Activated naive CD8-positive, alpha-beta T cell treated with anti-CD3 and anti-CD28 coated beads, Interleukin-2, amount 50 U/mL, for 24 hours (primary cell): ENCODE measurements around the gene CLCNKA.
"Not testable (repeated sequence)": the region's sequence is repeated elsewhere in the genome, so short reads cannot be mapped to it uniquely, and the experiment has no call there.

Source experiments
- ATAC-seq: fragments of 150-1000 bp; cut with Tn5 transposase; one replicate; pipeline ENCODE4 v1.10.0; 2021
- DNase-seq: peaks from one replicate; pipeline ENCODE4 v3.0.0; 2021
- H3K27ac Mint-ChIP-seq: one replicate; pipeline ENCODE4 v1.8.0; 2021; ENCODE audit warnings: mild to moderate bottlenecking, mixed read lengths
- H3K27me3 Mint-ChIP-seq: one replicate; pipeline ENCODE4 v1.8.0; 2021; ENCODE audit warnings: mixed read lengths
- H3K36me3 Mint-ChIP-seq: one replicate; pipeline ENCODE4 v1.8.0; 2021; ENCODE audit warnings: low read depth, mixed read lengths
- H3K4me1 Mint-ChIP-seq: one replicate; pipeline ENCODE4 v1.8.0; 2021; ENCODE audit warnings: mixed read lengths
- H3K4me3 Mint-ChIP-seq: one replicate; pipeline ENCODE4 v1.8.0; 2021; ENCODE audit warnings: mild to moderate bottlenecking, moderate library complexity, mixed read lengths
- H3K9me3 Mint-ChIP-seq: one replicate; pipeline ENCODE4 v1.8.0; 2021; ENCODE audit warnings: mixed read lengths

CLCNKA gene

DNA sequence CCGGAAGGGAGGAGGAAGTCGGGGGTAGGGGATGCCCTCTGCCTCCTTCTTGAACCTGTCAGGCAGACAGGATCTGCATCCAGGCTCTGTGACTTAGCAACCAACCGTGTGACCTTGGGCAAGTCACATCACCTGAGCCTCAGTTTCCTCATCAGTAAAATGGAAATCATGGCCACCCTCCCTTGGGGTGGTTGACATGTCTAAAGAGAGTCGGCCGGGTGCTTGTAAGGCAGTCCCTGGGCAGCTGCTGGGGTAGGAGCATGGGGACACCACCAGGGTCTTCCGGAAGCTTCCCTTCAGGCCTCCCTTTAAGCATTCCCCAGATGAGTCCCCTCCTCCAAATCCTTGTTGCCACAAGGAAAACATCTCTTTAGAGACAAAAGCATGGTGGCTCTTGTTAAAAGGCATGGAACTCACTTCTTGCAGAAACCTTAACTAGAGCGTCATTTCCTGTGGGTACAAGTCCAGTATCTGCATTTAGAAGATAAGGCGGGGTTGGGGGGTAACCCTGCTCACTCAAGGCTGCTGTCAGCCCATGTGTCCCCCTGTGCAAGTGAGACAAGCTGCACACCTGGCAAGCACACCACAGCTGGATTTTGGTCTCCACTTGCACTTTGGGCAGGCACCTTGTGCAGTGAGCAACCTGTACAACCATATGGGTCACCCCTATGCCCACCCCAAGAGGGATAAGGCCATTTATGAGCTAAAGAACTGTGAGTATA is 32.1 kb downstream of the CLCNKA start:
- no peaks in the 10 kb centered on the region for H3K4me1 Mint-ChIP-seq
- peaks cover 3% of the 10 kb centered on the region for H3K27me3 Mint-ChIP-seq
- H3K4me3 Mint-ChIP-seq, result no peak overlapping the region
- H3K27ac Mint-ChIP-seq, result no peak overlapping the region
- ATAC-seq (no peak), DNase-seq (no peak)
- no peaks in the 10 kb centered on the region for H3K36me3 Mint-ChIP-seq
- H3K9me3 Mint-ChIP-seq, result no peaks in the 10 kb centered on the region

DNA sequence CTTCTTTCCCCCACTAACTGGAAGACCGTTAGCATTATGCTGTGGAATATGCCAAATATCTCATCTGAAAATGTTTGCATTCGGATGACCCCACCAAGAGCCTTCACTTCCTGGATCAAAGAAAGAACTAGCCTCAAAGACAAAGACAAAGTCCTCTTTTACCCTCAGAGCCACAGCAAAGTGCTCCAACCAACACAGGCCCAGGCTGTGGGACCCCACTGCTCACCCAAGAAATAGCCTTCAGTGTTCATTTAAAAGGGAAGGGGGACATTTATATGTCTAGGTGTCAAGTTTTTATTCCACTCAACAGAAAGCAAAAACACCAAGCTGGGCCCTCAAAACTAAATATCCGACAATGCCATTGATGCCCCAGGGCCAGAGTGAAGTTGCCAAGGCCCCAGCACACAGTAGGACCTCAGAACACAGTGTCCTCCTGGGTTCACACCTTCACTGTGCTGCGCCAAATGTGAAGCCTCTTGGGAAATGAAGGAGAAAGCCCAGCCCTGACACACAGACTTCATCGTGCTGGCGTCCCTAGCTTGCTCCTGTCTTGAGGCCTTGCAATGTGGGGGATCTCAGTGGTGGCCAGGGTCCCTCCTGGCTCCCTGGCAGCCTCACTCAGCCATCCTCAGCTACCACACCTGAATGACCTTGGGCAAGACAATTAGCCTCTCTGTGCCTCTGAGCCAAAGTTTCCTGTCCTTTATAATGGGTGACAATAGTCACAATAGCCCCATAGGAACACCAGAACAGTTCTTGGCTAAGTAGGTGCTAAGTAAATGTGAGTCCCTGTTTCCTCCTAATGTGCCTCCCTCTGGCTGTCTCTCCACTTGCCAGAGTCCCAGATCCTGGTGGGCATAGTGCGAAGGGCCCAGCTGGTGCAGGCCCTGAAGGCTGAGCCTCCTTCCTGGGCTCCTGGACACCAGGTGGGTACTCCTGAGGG is 33.0 kb downstream of the CLCNKA start:
- no peak overlapping the region for H3K4me3 Mint-ChIP-seq
- H3K27me3 Mint-ChIP-seq, result no peaks in the 10 kb centered on the region
- no peak overlapping the region for H3K27ac Mint-ChIP-seq
- no peaks in the 10 kb centered on the region for H3K9me3 Mint-ChIP-seq
- H3K4me1 Mint-ChIP-seq, result no peaks in the 10 kb centered on the region
- no peak for ATAC-seq
- no peaks in the 10 kb centered on the region for H3K36me3 Mint-ChIP-seq
- DNase-seq, result no peak

DNA sequence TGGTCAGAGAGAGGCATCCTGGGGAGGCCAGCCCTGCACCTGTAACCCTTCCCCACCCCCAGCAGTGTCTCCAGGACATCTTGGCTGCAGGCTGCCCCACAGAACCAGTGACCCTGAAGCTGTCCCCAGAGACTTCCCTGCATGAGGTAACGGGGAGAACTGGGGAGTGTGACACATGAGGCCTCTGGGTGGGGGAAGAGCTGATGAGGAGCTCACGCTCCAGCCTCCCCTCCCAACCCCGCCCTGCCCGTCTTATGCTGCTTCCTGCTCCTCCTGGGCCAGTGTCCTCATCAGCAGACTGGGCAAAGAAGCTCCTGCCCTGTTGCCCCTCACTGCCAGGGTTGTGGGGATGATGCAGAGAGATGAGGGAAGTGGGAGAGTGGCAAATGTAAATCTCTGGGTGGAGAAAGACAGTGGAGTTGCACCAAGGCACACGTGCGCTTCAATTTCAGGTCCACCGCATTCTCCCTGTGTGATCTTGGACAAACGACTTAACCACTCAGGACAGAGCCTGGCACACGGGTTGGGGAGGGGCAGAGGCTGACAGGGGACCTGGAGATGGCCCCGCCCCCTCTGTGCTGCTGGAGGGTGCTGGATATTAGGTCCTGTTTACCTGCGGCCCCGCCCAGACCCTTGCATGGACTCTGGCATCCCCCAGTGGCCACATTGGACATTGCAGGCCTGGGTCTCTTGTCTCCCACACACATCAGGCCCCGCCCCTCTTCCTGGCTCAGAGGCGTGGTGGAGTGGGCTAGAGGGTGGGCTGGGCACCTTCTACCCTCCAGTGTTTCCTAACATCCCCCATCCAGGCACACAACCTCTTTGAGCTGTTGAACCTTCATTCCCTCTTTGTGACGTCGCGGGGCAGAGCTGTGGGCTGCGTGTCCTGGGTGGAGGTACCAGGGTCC is 34.0 kb downstream of the CLCNKA start:
- peak; percentile 80 for ATAC-seq
- Mint-ChIP-seq H3K9me3 (no peaks in the 10 kb centered on the region), H3K27me3 (peaks cover 1% of the 10 kb centered on the region), H3K27ac (no peak overlapping the region), H3K4me3 (no peak overlapping the region), H3K4me1 (no peaks in the 10 kb centered on the region), H3K36me3 (no peaks in the 10 kb centered on the region)
- peak; percentile 73 for DNase-seq

DNA sequence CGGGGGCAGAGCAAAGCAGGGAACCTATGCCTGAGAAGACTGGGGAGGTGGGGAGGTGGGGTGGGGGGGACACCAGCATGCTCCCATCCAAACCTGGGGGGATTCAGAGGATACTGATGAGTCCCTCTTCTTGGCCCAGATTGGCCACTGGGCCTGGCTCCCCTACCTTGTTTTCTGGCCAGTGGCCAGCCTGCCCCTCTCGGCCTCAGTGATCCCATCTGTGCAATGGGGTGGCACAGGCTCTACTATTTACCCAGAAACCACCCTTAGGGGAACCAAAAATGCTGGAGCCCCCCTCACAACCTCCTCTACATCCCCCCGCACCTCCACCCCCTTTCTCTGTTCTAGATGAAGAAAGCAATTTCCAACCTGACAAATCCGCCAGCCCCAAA is 34.7 kb downstream of the CLCNKA start:
- not testable (repeated sequence) for ATAC-seq, H3K9me3 Mint-ChIP-seq, DNase-seq, H3K4me1 Mint-ChIP-seq, H3K27me3 Mint-ChIP-seq, H3K4me3 Mint-ChIP-seq, H3K27ac Mint-ChIP-seq, H3K36me3 Mint-ChIP-seq

DNA sequence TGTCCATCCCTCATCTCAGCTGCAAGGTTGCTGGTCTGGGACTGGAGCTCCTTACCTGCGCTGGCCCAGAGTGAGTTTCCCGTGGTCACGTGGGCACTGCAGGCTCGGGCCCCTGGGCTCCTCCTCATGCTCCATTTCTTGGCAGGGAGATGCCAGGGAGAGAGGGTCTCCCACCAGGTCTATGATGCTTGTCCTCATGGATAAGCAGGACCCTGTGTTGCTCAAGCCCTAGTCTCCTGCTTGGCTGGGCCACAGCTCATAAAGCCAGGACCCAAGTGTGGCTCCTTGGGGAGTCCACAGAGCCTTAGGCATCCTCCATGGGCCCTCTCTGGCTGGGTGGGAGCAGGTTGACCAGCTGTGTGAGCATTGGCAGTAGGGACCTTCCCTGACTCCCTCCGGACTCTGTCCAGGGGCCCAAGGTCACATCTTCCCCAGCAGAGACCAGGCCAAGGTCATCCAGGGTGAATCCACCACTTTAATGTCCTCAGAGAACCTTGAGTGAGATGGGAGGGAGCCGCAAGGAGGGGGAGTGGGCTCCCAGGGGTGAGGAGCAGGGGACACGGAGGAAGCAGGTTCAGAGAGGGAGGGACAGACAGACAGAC is 35.6 kb downstream of the CLCNKA start:
- H3K4me3 Mint-ChIP-seq, H3K9me3 Mint-ChIP-seq, ATAC-seq, H3K27ac Mint-ChIP-seq, H3K4me1 Mint-ChIP-seq, H3K36me3 Mint-ChIP-seq, H3K27me3 Mint-ChIP-seq, DNase-seq: not testable (repeated sequence)

DNA sequence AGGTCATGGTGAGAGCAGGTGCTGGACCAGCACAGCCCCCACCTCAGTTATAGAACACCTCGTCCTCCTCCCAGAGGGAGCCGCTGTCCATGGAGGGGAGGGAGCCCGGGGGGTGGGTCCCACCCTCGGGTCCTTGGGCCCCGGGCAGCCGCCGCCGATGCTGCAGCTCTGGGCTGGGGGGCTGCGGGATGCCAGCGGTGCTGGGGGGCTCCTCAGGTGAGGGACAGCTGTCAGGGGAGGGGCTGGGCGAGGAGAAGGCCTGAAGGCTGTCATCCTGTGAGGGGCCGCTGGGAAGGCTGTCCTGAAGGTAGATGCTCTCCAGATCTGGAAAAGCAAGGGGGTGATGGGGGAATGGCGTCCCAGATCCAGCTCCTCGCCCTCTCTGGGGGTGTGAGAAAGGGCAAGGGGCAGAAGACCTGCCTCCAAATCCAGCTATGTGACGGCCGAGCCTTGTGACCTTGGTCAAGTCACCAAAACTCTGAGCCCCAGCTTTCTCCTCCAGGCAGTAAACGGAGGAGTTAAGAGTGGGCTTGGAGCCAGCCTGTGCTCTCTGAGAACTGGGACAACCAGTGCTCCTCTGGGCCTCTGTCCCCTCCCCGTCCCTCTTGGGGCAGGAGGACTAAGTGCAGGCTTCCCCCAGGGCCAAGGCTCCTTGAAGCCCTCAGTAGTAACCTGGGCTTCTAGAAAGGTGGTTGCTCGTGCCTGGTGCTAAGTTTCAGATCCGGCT is 36.7 kb downstream of the CLCNKA start:
- not testable (repeated sequence) for ATAC-seq, H3K4me1 Mint-ChIP-seq, H3K36me3 Mint-ChIP-seq, H3K9me3 Mint-ChIP-seq, H3K4me3 Mint-ChIP-seq, H3K27ac Mint-ChIP-seq, DNase-seq, H3K27me3 Mint-ChIP-seq

DNA sequence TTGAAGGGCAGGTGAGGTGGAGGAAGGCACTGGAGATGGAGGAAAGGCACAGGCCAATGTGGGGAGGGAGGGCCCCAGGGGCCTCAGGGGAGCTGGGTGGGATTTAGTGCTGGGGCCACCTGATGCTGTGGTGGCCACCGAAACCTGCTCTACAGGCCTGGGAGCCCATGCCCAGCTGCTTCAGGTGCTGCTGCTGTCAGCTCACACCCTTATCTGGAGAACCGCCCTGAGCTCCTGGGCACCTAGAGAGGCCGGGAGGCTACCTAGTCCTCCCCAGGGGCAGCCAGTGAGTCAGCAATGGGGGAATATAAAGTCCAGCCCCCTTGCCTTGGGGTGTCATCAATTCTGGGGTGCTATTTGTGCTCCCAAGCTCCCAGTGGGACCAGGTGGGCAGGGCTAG is 39.4 kb downstream of the CLCNKA start:
- Mint-ChIP-seq H3K4me1 (no peaks in the 10 kb centered on the region), H3K4me3 (no peak overlapping the region), H3K36me3 (no peaks in the 10 kb centered on the region), H3K9me3 (no peaks in the 10 kb centered on the region), H3K27ac (no peak overlapping the region), H3K27me3 (peaks cover 10% of the 10 kb centered on the region)
- no peak for ATAC-seq
- DNase-seq, result no peak

DNA sequence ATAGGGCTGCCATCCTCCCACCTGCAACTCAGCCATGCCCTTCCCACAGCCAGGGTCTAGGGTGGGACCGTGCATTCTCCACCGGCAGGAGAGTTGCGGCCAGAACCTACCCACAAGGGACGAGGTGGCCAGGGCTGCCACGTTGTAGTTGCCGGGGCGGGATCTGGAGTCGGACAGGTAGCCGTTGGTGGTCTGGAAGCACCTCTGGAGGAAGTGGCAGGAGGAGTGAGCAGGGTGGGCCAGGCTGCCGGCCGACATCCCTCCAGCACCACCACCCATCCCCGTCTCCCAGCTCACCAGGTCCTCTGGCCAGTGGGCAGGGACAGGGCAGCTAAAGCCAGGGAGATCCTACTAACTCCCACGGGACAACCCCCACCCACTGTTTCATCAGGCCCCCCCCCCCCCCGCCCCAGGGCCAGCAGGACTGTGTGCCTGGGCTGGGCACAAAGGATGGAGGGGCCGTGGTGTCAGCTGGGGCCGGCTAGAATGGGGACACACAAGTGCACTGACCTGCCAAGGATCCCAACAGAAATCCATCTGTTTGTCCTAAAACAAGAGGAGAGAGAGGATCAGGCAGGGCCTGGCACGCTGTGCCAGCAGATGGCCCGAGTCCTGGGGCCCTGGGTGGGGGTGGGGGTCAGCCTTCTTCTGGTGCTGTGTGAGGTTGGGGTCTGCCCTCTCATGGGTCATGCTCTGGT is 40.3 kb downstream of the CLCNKA start:
- H3K27me3 Mint-ChIP-seq, H3K27ac Mint-ChIP-seq, H3K9me3 Mint-ChIP-seq, H3K4me3 Mint-ChIP-seq, ATAC-seq, H3K36me3 Mint-ChIP-seq, DNase-seq, H3K4me1 Mint-ChIP-seq: not testable (repeated sequence)

DNA sequence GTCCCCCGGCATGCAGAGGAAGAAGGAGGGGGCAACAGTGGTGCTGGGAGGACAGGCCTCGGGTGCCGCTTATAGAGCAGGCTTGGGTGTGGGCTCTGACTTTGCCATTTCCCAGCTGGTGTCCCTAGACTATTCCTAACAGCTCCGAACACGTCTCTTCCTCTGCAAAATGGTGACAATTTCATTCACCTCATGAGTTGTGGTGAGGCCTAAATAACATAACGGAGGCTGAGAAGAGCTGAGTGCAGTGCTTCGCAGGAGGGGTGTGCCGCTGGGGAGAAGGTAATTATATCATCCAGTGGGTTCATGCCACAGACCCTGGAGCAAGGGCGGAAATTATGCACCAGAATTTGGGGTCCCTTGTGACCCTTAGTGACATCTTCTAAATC is 40.8 kb downstream of the CLCNKA start:
- H3K4me3 Mint-ChIP-seq, H3K36me3 Mint-ChIP-seq, DNase-seq, H3K9me3 Mint-ChIP-seq, H3K27ac Mint-ChIP-seq, H3K27me3 Mint-ChIP-seq, ATAC-seq, H3K4me1 Mint-ChIP-seq: not testable (repeated sequence)

DNA sequence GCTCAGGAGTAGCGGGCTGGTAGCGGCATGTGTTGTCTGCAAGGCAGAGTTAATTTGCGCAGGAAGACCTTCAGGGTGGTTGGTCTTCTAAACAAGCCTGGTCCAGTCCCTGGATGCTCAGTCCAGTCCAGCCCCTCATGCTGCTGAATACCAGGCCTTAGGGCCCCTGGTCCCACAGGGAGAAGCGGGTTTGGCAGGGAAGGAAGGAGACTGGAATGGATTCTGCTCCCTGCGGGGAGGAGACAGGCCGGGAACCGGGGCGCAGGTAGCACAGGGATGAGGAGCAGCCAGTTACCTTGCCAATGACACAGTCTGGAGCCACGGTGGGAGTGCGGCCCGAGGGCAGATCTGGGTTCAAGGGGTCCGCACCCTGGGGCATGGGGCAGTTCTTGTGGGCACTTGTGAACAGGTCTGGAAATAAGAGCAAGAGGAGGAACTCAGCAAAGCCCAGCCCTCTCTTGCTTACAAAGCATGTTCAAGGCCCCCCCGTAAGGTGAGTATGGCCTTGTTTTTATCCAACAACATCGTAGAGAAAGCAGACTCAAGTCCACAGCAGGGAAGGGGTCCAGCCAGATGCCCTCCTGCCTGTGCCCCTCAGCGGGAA is 41.5 kb downstream of the CLCNKA start:
- DNase-seq (no peak), ATAC-seq (no peak)
- Mint-ChIP-seq H3K27ac (no peak overlapping the region), H3K27me3 (peaks cover 10% of the 10 kb centered on the region), H3K36me3 (no peaks in the 10 kb centered on the region), H3K4me3 (no peak overlapping the region), H3K4me1 (no peaks in the 10 kb centered on the region), H3K9me3 (no peaks in the 10 kb centered on the region)

DNA sequence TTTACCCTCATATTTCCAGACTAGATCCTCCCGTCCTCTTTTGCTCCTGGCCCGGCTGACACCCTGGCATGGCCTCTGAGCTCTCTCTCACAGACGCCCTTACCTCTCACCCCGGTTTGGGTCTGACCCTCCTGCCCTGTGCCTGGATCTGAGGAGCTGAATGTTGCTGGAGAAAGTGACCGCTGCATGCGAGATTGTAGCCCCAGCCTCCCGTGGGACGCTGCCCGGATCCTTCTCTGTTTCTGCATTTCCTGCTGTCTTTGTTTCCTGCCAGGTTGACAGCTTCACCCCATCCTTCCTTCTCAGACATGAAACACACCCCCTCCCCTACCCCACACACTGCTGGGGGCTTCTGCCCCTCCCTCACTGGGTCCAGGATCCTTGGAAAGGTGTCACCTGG is 42.1 kb downstream of the CLCNKA start:
- H3K4me1 Mint-ChIP-seq, result no peaks in the 10 kb centered on the region
- DNase-seq (no peak), ATAC-seq (no peak)
- no peak overlapping the region for H3K4me3 Mint-ChIP-seq
- no peak overlapping the region for H3K27ac Mint-ChIP-seq
- H3K9me3 Mint-ChIP-seq, result no peaks in the 10 kb centered on the region
- H3K36me3 Mint-ChIP-seq, result no peaks in the 10 kb centered on the region
- peaks cover 10% of the 10 kb centered on the region for H3K27me3 Mint-ChIP-seq

DNA sequence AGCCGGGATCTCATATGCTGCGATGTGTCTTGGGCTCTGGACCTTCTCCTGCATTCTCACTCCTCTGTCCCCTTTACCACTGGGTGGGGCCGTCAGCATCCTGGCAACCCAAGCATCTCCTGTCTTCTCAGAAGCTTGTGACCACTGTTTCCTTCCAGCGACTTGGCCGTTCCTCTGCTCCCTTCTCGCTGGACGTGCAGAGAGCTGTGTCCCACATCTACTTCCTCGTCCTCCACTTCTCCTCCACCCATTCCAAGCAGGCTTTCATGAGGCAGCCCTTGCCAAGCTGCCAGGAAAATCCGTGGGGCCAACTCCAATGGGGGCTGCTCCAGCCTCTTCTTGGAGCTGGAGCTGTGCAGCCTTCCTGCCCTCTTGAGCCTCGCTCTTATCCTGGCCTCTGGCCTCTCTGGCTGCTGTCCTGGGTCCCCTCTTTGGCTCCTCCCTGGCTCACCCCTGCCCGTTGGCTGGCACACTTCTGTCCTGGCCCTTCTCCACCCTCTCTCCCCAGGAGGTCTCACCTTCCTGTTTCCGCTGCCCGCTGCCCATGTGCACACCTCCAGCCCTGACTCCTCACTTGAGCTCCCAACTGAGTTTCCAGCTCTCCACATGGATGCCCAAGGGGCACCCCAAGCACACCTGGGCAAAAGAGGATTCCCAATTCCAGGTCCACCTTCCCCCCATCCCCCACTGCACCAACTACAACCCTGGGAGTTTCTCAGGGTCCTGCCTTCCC is 42.9 kb downstream of the CLCNKA start:
- ATAC-seq, result no peak
- H3K36me3 Mint-ChIP-seq, result no peaks in the 10 kb centered on the region
- no peaks in the 10 kb centered on the region for H3K4me1 Mint-ChIP-seq
- no peak overlapping the region for H3K27ac Mint-ChIP-seq
- H3K27me3 Mint-ChIP-seq, result peaks cover 10% of the 10 kb centered on the region
- H3K4me3 Mint-ChIP-seq, result no peak overlapping the region
- no peaks in the 10 kb centered on the region for H3K9me3 Mint-ChIP-seq
- DNase-seq, result no peak

DNA sequence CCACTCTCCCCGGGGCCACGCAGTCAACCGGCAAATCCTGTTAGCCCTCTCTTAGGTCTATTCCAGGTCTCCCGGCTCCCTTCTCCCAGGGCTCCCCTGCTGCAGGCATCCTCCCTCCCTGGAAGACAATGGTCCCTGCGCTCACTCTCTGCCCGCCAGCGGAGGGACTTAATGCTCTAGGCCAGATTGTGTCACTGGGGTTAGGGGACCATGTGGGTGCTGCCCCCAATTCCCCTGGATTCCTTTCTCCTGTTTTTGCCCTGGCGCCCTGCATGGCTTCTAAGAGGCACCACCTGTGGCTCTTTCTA is 43.4 kb downstream of the CLCNKA start:
- Mint-ChIP-seq H3K9me3 (no peaks in the 10 kb centered on the region), H3K4me3 (no peak overlapping the region), H3K27ac (no peak overlapping the region), H3K27me3 (peaks cover 10% of the 10 kb centered on the region), H3K36me3 (no peaks in the 10 kb centered on the region), H3K4me1 (peaks cover 3% of the 10 kb centered on the region)
- ATAC-seq, result no peak
- no peak for DNase-seq
